NCI-H128 (cell line): ENCODE data around the gene FRMD4A.
"Not testable (repeated sequence)": the region's sequence is repeated elsewhere in the genome, so short reads cannot be mapped to it uniquely, and the experiment has no call there.

ENCODE experiments used
- DNase-seq: peaks from one replicate; lab custom pipeline; 2025; ENCODE audit not compliant: unreplicated experiment; lab: John Stamatoyannopoulos, UW

Gene FRMD4A

GRCh38 chr10:13734151-13734550, 596.6 kb downstream of the FRMD4A start:
- DNase-seq = no peak

- DNase-seq = no peak
Measured at GRCh38 chr10:13733071-13733470, 597.7 kb downstream of the FRMD4A start.

- no peak for DNase-seq
Measured at GRCh38 chr10:13732465-13732881, 598.3 kb downstream of the FRMD4A start.

GRCh38 chr10:13731799-13732198, 598.9 kb downstream of the FRMD4A start:
- DNase-seq = no peak

GRCh38 chr10:13730956-13731355, 599.8 kb downstream of the FRMD4A start:
- no peak for DNase-seq

- no peak for DNase-seq
Measured at GRCh38 chr10:13730306-13730652, 600.4 kb downstream of the FRMD4A start.

- no peak for DNase-seq
Measured at GRCh38 chr10:13729586-13730305, 601.0 kb downstream of the FRMD4A start.

- DNase-seq = no peak
Measured at GRCh38 chr10:13728898-13729535, 601.7 kb downstream of the FRMD4A start.

- DNase-seq = no peak
Measured at GRCh38 chr10:13725594-13725993, 605.1 kb downstream of the FRMD4A start.

GRCh38 chr10:13724484-13724883, 606.2 kb downstream of the FRMD4A start:
- no peak for DNase-seq

- DNase-seq = no peak
Measured at GRCh38 chr10:13722747-13723653, 607.7 kb downstream of the FRMD4A start.

- no peak for DNase-seq
Measured at GRCh38 chr10:13721486-13721885, 609.2 kb downstream of the FRMD4A start.

GRCh38 chr10:13720699-13721098, 610.0 kb downstream of the FRMD4A start:
- no peak for DNase-seq

GRCh38 chr10:13719425-13719824, 611.3 kb downstream of the FRMD4A start:
- DNase-seq = no peak

- DNase-seq = no peak
Measured at GRCh38 chr10:13718820-13719219, 611.9 kb downstream of the FRMD4A start.

- no peak for DNase-seq
Measured at GRCh38 chr10:13717936-13718772, 612.6 kb downstream of the FRMD4A start.

- no peak for DNase-seq
Measured at GRCh38 chr10:13717571-13717935, 613.2 kb downstream of the FRMD4A start.

- DNase-seq = no peak
Measured at GRCh38 chr10:13716081-13717071, 614.3 kb downstream of the FRMD4A start.

GRCh38 chr10:13715596-13715995, 615.1 kb downstream of the FRMD4A start:
- not testable (repeated sequence) for DNase-seq

GRCh38 chr10:13715100-13715499, 615.6 kb downstream of the FRMD4A start:
- DNase-seq = no peak
